Prostate gland (tissue), 2 donors: ENCODE data around the gene OGFOD3. TPM values are rescaled to one million over a fixed set of nuclear protein-coding genes. Genes with fewer than 3 reads are reported as not detected.

Experiments
- DNase-seq: peaks from one replicate; pipeline ENCODE4 v3.0.0-alpha.2; 2019; ENCODE audit warnings: low spot score
- H3K27ac ChIP-seq, 2 donors: fragments of 200-600 bp; sonication (generic); 2 replicates each; pipeline ENCODE4 v1.5.1; 2017 to 2019
- H3K27me3 ChIP-seq: fragments of 200-600 bp; sonication (generic); replicated peaks from 2 replicates; pipeline ENCODE4 v1.5.1; 2019; ENCODE audit not compliant: insufficient read depth
- H3K36me3 ChIP-seq, 2 donors: fragments of 200-600 bp; sonication (generic); 1 replicate in 1 of 2; 2 replicates in 1 of 2; pipeline versions ENCODE4 v1.5.1 to v1.8.1; 2017 to 2019
- H3K4me1 ChIP-seq: fragments of 200-600 bp; sonication (generic); replicated peaks from 2 replicates; pipeline ENCODE4 v1.5.1; 2019
- H3K4me3 ChIP-seq, 2 donors: fragments of 200-600 bp; sonication (generic); 2 replicates each; pipeline ENCODE4 v1.5.1; 2017 to 2019
- H3K9me3 ChIP-seq: fragments of 200-600 bp; sonication (generic); 2 replicates; pipeline ENCODE4 v1.5.1; 2017
- CTCF ChIP-seq, 4 experiments: fragments of 200-600 bp in 2 of 4; fragments of 450-650 bp in 2 of 4; sonication (generic) in 2 of 4; IDR thresholded peaks; 1 replicate in 3 of 4; 2 replicates in 1 of 4; pipeline ENCODE4 v1.5.1; 2016 to 2019; ENCODE audit warnings: antibody characterized with exemption in 4 of 4, mild to moderate bottlenecking in 2 of 4, moderate library complexity in 2 of 4
- POLR2A ChIP-seq: fragments of 450-650 bp; IDR thresholded peaks from one replicate; pipeline ENCODE4 v1.6.1; 2016; ENCODE audit warnings: antibody characterized with exemption, mild to moderate bottlenecking
- POLR2AphosphoS5 ChIP-seq: sonication (generic); formaldehyde crosslinking; IDR thresholded peaks from one replicate; pipeline ENCODE4 v1.6.1; 2017; ENCODE audit warnings: antibody characterized with exemption
- WGBS: methylation state at CpG from one replicate; pipeline ENCODE4 v1.1.5; 2018; 5-methylcytosine and 5-hydroxymethylcytosine counted together
- intact Hi-C: fragments of 100-400 bp; cut with DNase I; formaldehyde crosslinking; loops from one replicate; pipeline ENCODE4 v1.14.2; 2022
- total RNA-seq, 2 donors: library from RNA; depleted of rRNA; stranded (reverse); fragments of >200 nt; gene quantifications; one replicate each; pipeline ENCODE4 v1.1.0, GENCODE V29; 2016

The OGFOD3 gene
- total RNA-seq, 2 donors from 2014 or later, result 41.0 to 65.8 TPM

GRCh38 chr17:82353484-82353883 lies 64.9 kb downstream of the OGFOD3 start:
- no peaks in the 10 kb centered on the region for H3K27me3 ChIP-seq
- H3K4me1 ChIP-seq, result no peaks in the 10 kb centered on the region
- intact Hi-C loops, result loop anchor here (1.0 to 10.0 kb wide), 3 partner anchors 61 to 421 kb away; no protein-coding TSS in a partner anchor
- H3K27ac ChIP-seq, result no peak overlapping the region
- no peak overlapping the region for H3K4me3 ChIP-seq
- no peaks in the 10 kb centered on the region for H3K36me3 ChIP-seq
- no peaks in the 10 kb centered on the region for H3K9me3 ChIP-seq
- no peak for DNase-seq
- TF ChIP-seq POLR2A, result no peak
- TF ChIP-seq CTCF (IDR thresholded peaks at IDR 0.05), result no peak
- no peak for TF ChIP-seq POLR2AphosphoS5
- WGBS, result 88% methylated on average over 8 of the region's 8 CpGs

- peak; percentile 87 for DNase-seq
- TF ChIP-seq POLR2A (no peak), CTCF (IDR thresholded peaks at IDR 0.05) (peak; percentile 94 to 100 (median 97)), POLR2AphosphoS5 (peak; percentile 68)
- 38% methylated on average over 26 of the region's 26 CpGs for WGBS
- Histone ChIP-seq H3K4me1 (no peaks in the 10 kb centered on the region), H3K27ac (no peak overlapping the region), H3K9me3 (no peaks in the 10 kb centered on the region), H3K36me3 (no peaks in the 10 kb centered on the region), H3K27me3 (no peaks in the 10 kb centered on the region), H3K4me3 (no peak overlapping the region)
- intact Hi-C loops, result loop anchor here (5.0 to 10.0 kb wide), 2 partner anchors 200 to 423 kb away; no protein-coding TSS in a partner anchor
These were observed 66.5 kb downstream of the OGFOD3 start for GRCh38 chr17:82351713-82352488.

GRCh38 chr17:82351254-82351712 lies 67.1 kb downstream of the OGFOD3 start:
- Histone ChIP-seq H3K27ac (no peak overlapping the region), H3K36me3 (no peaks in the 10 kb centered on the region), H3K9me3 (no peaks in the 10 kb centered on the region), H3K27me3 (no peaks in the 10 kb centered on the region), H3K4me3 (no peak overlapping the region), H3K4me1 (no peaks in the 10 kb centered on the region)
- intact Hi-C loops, result loop anchor here (5.0 to 10.0 kb wide), 2 partner anchors 201 to 424 kb away; no protein-coding TSS in a partner anchor
- no peak for DNase-seq
- TF ChIP-seq POLR2A, result no peak
- no peak for TF ChIP-seq POLR2AphosphoS5
- TF ChIP-seq CTCF (IDR thresholded peaks at IDR 0.05), result no peak
- 69% methylated on average over 21 of the region's 21 CpGs for WGBS

- no peak for TF ChIP-seq POLR2A
- no peak for TF ChIP-seq POLR2AphosphoS5
- no peak overlapping the region for H3K4me3 ChIP-seq
- DNase-seq, result no peak
- H3K27ac ChIP-seq, result no peak overlapping the region
- H3K9me3 ChIP-seq, result no peaks in the 10 kb centered on the region
- 89% methylated on average over 25 of the region's 28 CpGs for WGBS
- H3K27me3 ChIP-seq, result no peaks in the 10 kb centered on the region
- H3K36me3 ChIP-seq, result no peaks in the 10 kb centered on the region
- H3K4me1 ChIP-seq, result no peaks in the 10 kb centered on the region
- intact Hi-C loops, result loop anchor here (5.0 to 10.0 kb wide), 2 partner anchors 202 to 424 kb away; no protein-coding TSS in a partner anchor
These were observed 68.0 kb downstream of the OGFOD3 start for GRCh38 chr17:82350182-82351030.

GRCh38 chr17:82349287-82349701 lies 69.1 kb downstream of the OGFOD3 start:
- Histone ChIP-seq H3K4me3 (no peak overlapping the region), H3K27me3 (no peaks in the 10 kb centered on the region), H3K9me3 (no peaks in the 10 kb centered on the region), H3K27ac (no peak overlapping the region), H3K4me1 (no peaks in the 10 kb centered on the region), H3K36me3 (no peaks in the 10 kb centered on the region)
- WGBS, result 44% methylated on average over 11 of the region's 11 CpGs
- intact Hi-C loops, result no loop called here
- no peak for DNase-seq
- TF ChIP-seq POLR2A, result no peak
